GM12874 (cell line): ENCODE data around the gene TSPAN13.

Experiments used
- CTCF ChIP-seq: IDR thresholded peaks from 2 replicates; pipeline ENCODE4 v1.5.1; 2011; ENCODE audit warnings: low read depth, mild to moderate bottlenecking, control low read depth, low read length, moderate library complexity; ENCODE audit not compliant: insufficient read depth

Gene TSPAN13

GRCh38 chr7:16718111-16718656 is 35.4 kb upstream of the TSPAN13 start:
- TF ChIP-seq CTCF: no peak

GRCh38 chr7:16719699-16720098 is 33.9 kb upstream of the TSPAN13 start:
- no peak for TF ChIP-seq CTCF

- no peak for TF ChIP-seq CTCF
Measured at GRCh38 chr7:16721541-16721940, 32.0 kb upstream of the TSPAN13 start.

GRCh38 chr7:16724344-16724743 is 29.2 kb upstream of the TSPAN13 start:
- TF ChIP-seq CTCF: no peak

- TF ChIP-seq CTCF: no peak
Measured at GRCh38 chr7:16726189-16726588, 27.4 kb upstream of the TSPAN13 start.

GRCh38 chr7:16727736-16728135 is 25.8 kb upstream of the TSPAN13 start:
- TF ChIP-seq CTCF: no peak

GRCh38 chr7:16728811-16729210 is 24.7 kb upstream of the TSPAN13 start:
- no peak for TF ChIP-seq CTCF

GRCh38 chr7:16729541-16729940 is 24.0 kb upstream of the TSPAN13 start:
- TF ChIP-seq CTCF: no peak
